Measurements from ENCODE around the gene ITGA2B. TPM values are rescaled to one million over a fixed set of nuclear protein-coding genes. Genes with fewer than 3 reads are reported as not detected.

ITGA2B gene
- total and polyA plus RNA-seq, 2 of the 13 experiments (the other 11 are each of a cell fraction or from before 2014, with no cell fraction given): 0.38 to 1.1 TPM

GRCh38 chr17:44354582-44355561, 34.6 kb downstream of the ITGA2B start (continued):
- TF ChIP-seq, protein P1, sequence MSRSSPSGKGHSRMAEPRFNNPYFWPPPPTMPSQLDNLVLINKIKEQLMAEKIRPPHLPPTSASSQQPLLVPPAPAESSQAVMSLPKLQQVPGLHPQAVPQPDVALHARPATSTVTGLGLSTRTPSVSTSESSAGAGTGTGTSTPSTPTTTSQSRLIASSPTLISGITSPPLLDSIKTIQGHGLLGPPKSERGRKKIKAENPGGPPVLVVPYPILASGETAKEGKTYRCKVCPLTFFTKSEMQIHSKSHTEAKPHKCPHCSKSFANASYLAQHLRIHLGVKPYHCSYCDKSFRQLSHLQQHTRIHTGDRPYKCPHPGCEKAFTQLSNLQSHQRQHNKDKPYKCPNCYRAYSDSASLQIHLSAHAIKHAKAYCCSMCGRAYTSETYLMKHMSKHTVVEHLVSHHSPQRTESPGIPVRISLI (CRISPR knock-in tag; IDR thresholded peaks at IDR 0.05; ENCODE audit: borderline replicate concordance): no peak
- TF ChIP-seq MED1 (CRISPR knock-in tag; IDR thresholded peaks at IDR 0.05): 0 out of 2 replicates have a peak, but pooled peaks have one; percentile 20
- TF ChIP-seq ZBED4 (CRISPR knock-in tag; IDR thresholded peaks at IDR 0.05; ENCODE audit: borderline replicate concordance): no peak
- TF ChIP-seq SMAD3 (CRISPR knock-in tag; IDR thresholded peaks at IDR 0.05): no peak
- TF ChIP-seq, protein P2, sequence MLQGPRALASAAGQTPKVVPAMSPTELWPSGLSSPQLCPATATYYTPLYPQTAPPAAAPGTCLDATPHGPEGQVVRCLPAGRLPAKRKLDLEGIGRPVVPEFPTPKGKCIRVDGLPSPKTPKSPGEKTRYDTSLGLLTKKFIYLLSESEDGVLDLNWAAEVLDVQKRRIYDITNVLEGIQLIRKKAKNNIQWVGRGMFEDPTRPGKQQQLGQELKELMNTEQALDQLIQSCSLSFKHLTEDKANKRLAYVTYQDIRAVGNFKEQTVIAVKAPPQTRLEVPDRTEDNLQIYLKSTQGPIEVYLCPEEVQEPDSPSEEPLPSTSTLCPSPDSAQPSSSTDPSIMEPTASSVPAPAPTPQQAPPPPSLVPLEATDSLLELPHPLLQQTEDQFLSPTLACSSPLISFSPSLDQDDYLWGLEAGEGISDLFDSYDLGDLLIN (CRISPR knock-in tag; IDR thresholded peaks at IDR 0.05; ENCODE audit: borderline replicate concordance): no peak
- TF ChIP-seq ZBTB4 (CRISPR knock-in tag; IDR thresholded peaks at IDR 0.05; ENCODE audit: borderline replicate concordance): no peak
- TF ChIP-seq ZNF782 (CRISPR knock-in tag; IDR thresholded peaks at IDR 0.05; ENCODE audit: borderline replicate concordance): no peak
- TF ChIP-seq ZFP82 (CRISPR knock-in tag; IDR thresholded peaks at IDR 0.05; ENCODE audit: borderline replicate concordance): no peak
- TF ChIP-seq ZFP62 (CRISPR knock-in tag; IDR thresholded peaks at IDR 0.05): no peak
- no peak for TF ChIP-seq TARDBP (CRISPR knock-in tag; IDR thresholded peaks at IDR 0.05)
- peak; percentile 71 for TF ChIP-seq DNMT1 (CRISPR knock-in tag; IDR thresholded peaks at IDR 0.05)
- no peak for TF ChIP-seq ETV6 (CRISPR knock-in tag; conservative IDR thresholded peaks at IDR 0.05)
- TF ChIP-seq BRD4 (CRISPR knock-in tag; IDR thresholded peaks at IDR 0.05): peak; percentile 46; the same call in 1 of the 2 replicates
- TF ChIP-seq NPAS2 (CRISPR knock-in tag; IDR thresholded peaks at IDR 0.05; ENCODE audit: borderline replicate concordance): no peak
- no peak; the same call in 1 of the 2 replicates for TF ChIP-seq RXRA (CRISPR knock-in tag; IDR thresholded peaks at IDR 0.05)
